LNCAP (cell line): ENCODE measurements around the gene TMEM132D.

Experiments
- CTCF ChIP-seq: fragments of 450-650 bp; IDR thresholded peaks from 2 replicates; pipeline ENCODE4 v1.5.1; 2017; ENCODE audit warnings: mild to moderate bottlenecking

The TMEM132D gene

GRCh38 chr12:129063600-129063999 lies 840.2 kb downstream of the TMEM132D start:
- TF ChIP-seq CTCF, result no peak

GRCh38 chr12:129053232-129053631 lies 850.6 kb downstream of the TMEM132D start:
- TF ChIP-seq CTCF, result no peak

- no peak for TF ChIP-seq CTCF
These were observed 851.5 kb downstream of the TMEM132D start for GRCh38 chr12:129052373-129052772.

GRCh38 chr12:129049917-129050316 lies 853.9 kb downstream of the TMEM132D start:
- TF ChIP-seq CTCF, result no peak

GRCh38 chr12:129036135-129036534 lies 867.7 kb downstream of the TMEM132D start:
- TF ChIP-seq CTCF, result no peak

- no peak for TF ChIP-seq CTCF
These were observed 869.1 kb downstream of the TMEM132D start for GRCh38 chr12:129034558-129035289.

GRCh38 chr12:129028844-129029243 lies 875.0 kb downstream of the TMEM132D start:
- no peak for TF ChIP-seq CTCF

GRCh38 chr12:129025055-129025454 lies 878.8 kb downstream of the TMEM132D start:
- no peak for TF ChIP-seq CTCF
